ENCODE measurements around the gene IFI44L.

DNA sequence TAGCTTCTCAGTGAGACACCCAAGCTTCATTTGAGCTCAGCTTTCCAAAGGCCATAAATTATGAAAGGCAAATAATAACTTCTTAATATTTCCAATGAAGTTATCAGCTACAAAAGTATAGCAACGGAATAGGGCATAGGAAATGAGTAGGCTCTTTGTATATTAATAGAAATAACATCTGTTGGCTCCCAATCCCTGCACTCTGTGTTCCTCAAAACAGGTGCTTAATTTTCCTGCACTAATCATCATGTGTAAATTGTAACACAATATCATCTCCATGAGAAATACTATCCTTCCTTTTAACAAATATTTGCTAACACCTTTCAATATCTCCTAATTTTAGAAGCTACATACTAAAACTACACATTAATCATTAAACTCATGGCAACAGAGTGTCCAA, 19.2 kb upstream of the IFI44L start:
- no peak for TF ChIP-seq POLR2A (IDR thresholded peaks at IDR 0.05)
- no peak for TF ChIP-seq CTCF (IDR thresholded peaks at IDR 0.05)
- TF ChIP-seq POLR2AphosphoS5 (IDR thresholded peaks at IDR 0.05; ENCODE audit: insufficient read depth in 1 of 2, low read depth in 1 of 2), result no peak

Measured in vagina (tissue), 2 donors.